ENCODE data around the gene MYO3B. TPM values are rescaled to one million over a fixed set of nuclear protein-coding genes. Genes with fewer than 3 reads are reported as not detected.

Gene MYO3B
- total RNA-seq, 2 experiments from 2014 or later = 0.04 to 0.05 TPM

GRCh38 chr2:170176212-170176611 is 1.7 kb upstream of the MYO3B start:
- no peaks in the 10 kb centered on the region for H3K36me3 Mint-ChIP-seq (ENCODE audit: low read depth)
- ChIA-PET CTCF (interaction anchor here (0.5 kb wide), 1 partner anchor 364 kb away, joined by 3 read pairs; no protein-coding TSS in a partner anchor), POLR2A (no interaction called here)
- H3K4me3 Mint-ChIP-seq = no peak overlapping the region
- H3K9me3 Mint-ChIP-seq = no peaks in the 10 kb centered on the region
- no peaks in the 10 kb centered on the region for H3K27me3 Mint-ChIP-seq
- no peak for DNase-seq
- H3K4me1 Mint-ChIP-seq = peaks cover 2% of the 10 kb centered on the region
- no peak overlapping the region for H3K27ac Mint-ChIP-seq

GRCh38 chr2:170180031-170180566 is 2.2 kb downstream of the MYO3B start:
- no peak overlapping the region for H3K27ac Mint-ChIP-seq
- DNase-seq = no peak
- no peaks in the 10 kb centered on the region for H3K36me3 Mint-ChIP-seq (ENCODE audit: low read depth)
- peaks cover 2% of the 10 kb centered on the region for H3K9me3 Mint-ChIP-seq
- POLR2A ChIA-PET = no interaction called here
- CTCF ChIA-PET = no interaction called here
- peaks cover 2% of the 10 kb centered on the region for H3K4me1 Mint-ChIP-seq
- no peak overlapping the region for H3K4me3 Mint-ChIP-seq
- H3K27me3 Mint-ChIP-seq = peaks cover 4% of the 10 kb centered on the region

- Mint-ChIP-seq H3K9me3 (peaks cover 7% of the 10 kb centered on the region), H3K36me3 (ENCODE audit: low read depth) (no peaks in the 10 kb centered on the region), H3K27ac (no peak overlapping the region), H3K4me3 (no peak overlapping the region), H3K4me1 (peaks cover 2% of the 10 kb centered on the region), H3K27me3 (peaks cover 12% of the 10 kb centered on the region)
- ChIA-PET CTCF (interaction anchor here (1.5 kb wide), 1 partner anchor 9 kb away, joined by 3 read pairs; no protein-coding TSS in a partner anchor), POLR2A (no interaction called here)
- DNase-seq = no peak
Observed at GRCh38 chr2:170181602-170182001, 3.7 kb downstream of the MYO3B start.

GRCh38 chr2:170185319-170185718 is 7.4 kb downstream of the MYO3B start:
- H3K4me3 Mint-ChIP-seq = no peak overlapping the region
- no peaks in the 10 kb centered on the region for H3K4me1 Mint-ChIP-seq
- H3K27ac Mint-ChIP-seq = no peak overlapping the region
- ChIA-PET CTCF (no interaction called here), POLR2A (no interaction called here)
- peaks cover 2% of the 10 kb centered on the region for H3K36me3 Mint-ChIP-seq (ENCODE audit: low read depth)
- H3K27me3 Mint-ChIP-seq = peaks cover 21% of the 10 kb centered on the region
- no peak for DNase-seq
- peaks cover 18% of the 10 kb centered on the region for H3K9me3 Mint-ChIP-seq

GRCh38 chr2:170189757-170190156 is 11.8 kb downstream of the MYO3B start:
- Mint-ChIP-seq H3K4me3 (no peak overlapping the region), H3K4me1 (no peaks in the 10 kb centered on the region), H3K9me3 (peaks cover 18% of the 10 kb centered on the region), H3K36me3 (ENCODE audit: low read depth) (peaks cover 2% of the 10 kb centered on the region), H3K27me3 (peaks cover 25% of the 10 kb centered on the region), H3K27ac (no peak overlapping the region)
- ChIA-PET CTCF (no interaction called here), POLR2A (interaction anchor here (0.7 kb wide), 1 partner anchor 306 kb away, joined by 3 read pairs; no protein-coding TSS in a partner anchor)
- DNase-seq = no peak

- Mint-ChIP-seq H3K36me3 (ENCODE audit: low read depth) (peaks cover 2% of the 10 kb centered on the region), H3K27ac (no peak overlapping the region), H3K27me3 (peaks cover 23% of the 10 kb centered on the region), H3K4me1 (no peaks in the 10 kb centered on the region), H3K4me3 (no peak overlapping the region), H3K9me3 (peaks cover 15% of the 10 kb centered on the region)
- DNase-seq = no peak
- POLR2A ChIA-PET = interaction anchor here (0.7 kb wide), 1 partner anchor 306 kb away, joined by 3 read pairs; no protein-coding TSS in a partner anchor
- CTCF ChIA-PET = no interaction called here
Observed at GRCh38 chr2:170190172-170190571, 12.2 kb downstream of the MYO3B start.

GRCh38 chr2:170191166-170191866 is 13.4 kb downstream of the MYO3B start:
- Mint-ChIP-seq H3K27ac (no peak overlapping the region), H3K27me3 (peaks cover 17% of the 10 kb centered on the region), H3K9me3 (peaks cover 11% of the 10 kb centered on the region), H3K4me3 (no peak overlapping the region), H3K36me3 (ENCODE audit: low read depth) (peaks cover 2% of the 10 kb centered on the region), H3K4me1 (no peaks in the 10 kb centered on the region)
- POLR2A ChIA-PET = no interaction called here
- CTCF ChIA-PET = no interaction called here
- DNase-seq = no peak

GRCh38 chr2:170196963-170197362 is 19.0 kb downstream of the MYO3B start:
- Mint-ChIP-seq H3K27me3 (peaks cover 25% of the 10 kb centered on the region), H3K4me1 (no peaks in the 10 kb centered on the region), H3K27ac (no peak overlapping the region), H3K4me3 (no peak overlapping the region), H3K36me3 (ENCODE audit: low read depth) (no peaks in the 10 kb centered on the region), H3K9me3 (no peaks in the 10 kb centered on the region)
- DNase-seq = no peak
- CTCF ChIA-PET = no interaction called here
- POLR2A ChIA-PET = no interaction called here

GRCh38 chr2:170201275-170201674 is 23.3 kb downstream of the MYO3B start:
- no peak overlapping the region for H3K27ac Mint-ChIP-seq
- DNase-seq = no peak
- no peak overlapping the region for H3K4me3 Mint-ChIP-seq
- no peaks in the 10 kb centered on the region for H3K9me3 Mint-ChIP-seq
- peaks cover 32% of the 10 kb centered on the region for H3K27me3 Mint-ChIP-seq
- ChIA-PET CTCF (no interaction called here), POLR2A (no interaction called here)
- H3K36me3 Mint-ChIP-seq (ENCODE audit: low read depth) = no peaks in the 10 kb centered on the region
- H3K4me1 Mint-ChIP-seq = no peaks in the 10 kb centered on the region

- no peak for DNase-seq
- H3K4me3 Mint-ChIP-seq = no peak overlapping the region
- ChIA-PET POLR2A (no interaction called here), CTCF (interaction anchor here (0.5 kb wide), 1 partner anchor 34 kb away, joined by 4 read pairs; no protein-coding TSS in a partner anchor)
- no peaks in the 10 kb centered on the region for H3K36me3 Mint-ChIP-seq (ENCODE audit: low read depth)
- H3K9me3 Mint-ChIP-seq = no peaks in the 10 kb centered on the region
- H3K27me3 Mint-ChIP-seq = peaks cover 32% of the 10 kb centered on the region
- no peak overlapping the region for H3K27ac Mint-ChIP-seq
- H3K4me1 Mint-ChIP-seq = no peaks in the 10 kb centered on the region
Observed at GRCh38 chr2:170201734-170202393, 23.9 kb downstream of the MYO3B start.

GRCh38 chr2:170202437-170202836 is 24.5 kb downstream of the MYO3B start:
- H3K27me3 Mint-ChIP-seq = peaks cover 30% of the 10 kb centered on the region
- H3K4me1 Mint-ChIP-seq = no peaks in the 10 kb centered on the region
- POLR2A ChIA-PET = no interaction called here
- no peak for DNase-seq
- H3K27ac Mint-ChIP-seq = no peak overlapping the region
- no peak overlapping the region for H3K4me3 Mint-ChIP-seq
- CTCF ChIA-PET = interaction anchor here (0.5 kb wide), 1 partner anchor 35 kb away, joined by 4 read pairs; no protein-coding TSS in a partner anchor
- H3K36me3 Mint-ChIP-seq (ENCODE audit: low read depth) = no peaks in the 10 kb centered on the region
- no peaks in the 10 kb centered on the region for H3K9me3 Mint-ChIP-seq

GRCh38 chr2:170204298-170204951 is 26.5 kb downstream of the MYO3B start:
- Mint-ChIP-seq H3K4me1 (no peaks in the 10 kb centered on the region), H3K27ac (no peak overlapping the region), H3K9me3 (no peaks in the 10 kb centered on the region), H3K27me3 (peaks cover 14% of the 10 kb centered on the region), H3K36me3 (ENCODE audit: low read depth) (no peaks in the 10 kb centered on the region), H3K4me3 (no peak overlapping the region)
- DNase-seq = no peak
- ChIA-PET CTCF (no interaction called here), POLR2A (no interaction called here)

- no peak for DNase-seq
- peaks cover 7% of the 10 kb centered on the region for H3K9me3 Mint-ChIP-seq
- no peak overlapping the region for H3K4me3 Mint-ChIP-seq
- H3K36me3 Mint-ChIP-seq (ENCODE audit: low read depth) = no peaks in the 10 kb centered on the region
- CTCF ChIA-PET = no interaction called here
- H3K27ac Mint-ChIP-seq = no peak overlapping the region
- POLR2A ChIA-PET = no interaction called here
- H3K27me3 Mint-ChIP-seq = peaks cover 12% of the 10 kb centered on the region
- no peaks in the 10 kb centered on the region for H3K4me1 Mint-ChIP-seq
Observed at GRCh38 chr2:170206246-170206645, 28.3 kb downstream of the MYO3B start.
